Neuronal stem cell (in vitro differentiated cells): Measurements from ENCODE around the gene HOXC9.
A peak's percentile ranks its signal among the peaks of the same experiment; 100 is the strongest.

Source experiments
- DNase-seq: peaks from one replicate; pipeline ENCODE4 v3.0.0-alpha.2; 2013; ENCODE audit warnings: low spot score
- H2AFZ ChIP-seq: one replicate; pipeline ENCODE4 v1.6.1; 2013; ENCODE audit warnings: mild to moderate bottlenecking, low read length, inconsistent platforms
- H2AK5ac ChIP-seq: 2 replicates; pipeline ENCODE4 v1.6.1; 2013; ENCODE audit warnings: low read depth, mild to moderate bottlenecking, inconsistent platforms, low read length, moderate library complexity, mixed read lengths
- H2BK120ac ChIP-seq: 2 replicates; pipeline ENCODE4 v1.6.1; 2013; ENCODE audit warnings: low read depth, mild to moderate bottlenecking, inconsistent platforms, low read length, moderate library complexity, mixed read lengths
- H2BK12ac ChIP-seq: one replicate; pipeline ENCODE4 v1.6.1; 2013; ENCODE audit warnings: low read length, inconsistent platforms
- H2BK15ac ChIP-seq: 2 replicates; pipeline ENCODE4 v1.6.1; 2013; ENCODE audit warnings: mild to moderate bottlenecking, low read length, inconsistent platforms, mixed read lengths
- H2BK5ac ChIP-seq: one replicate; pipeline ENCODE4 v1.6.1; 2013; ENCODE audit warnings: inconsistent platforms, mild to moderate bottlenecking, low read length, moderate library complexity
- H3K14ac ChIP-seq: one replicate; pipeline ENCODE4 v1.6.1; 2013; ENCODE audit warnings: low read length, inconsistent platforms
- H3K18ac ChIP-seq: 2 replicates; pipeline ENCODE4 v1.6.1; 2013; ENCODE audit warnings: low read length, inconsistent platforms
- H3K23ac ChIP-seq: 2 replicates; pipeline ENCODE4 v1.6.1; 2013; ENCODE audit warnings: low read depth, mild to moderate bottlenecking, mixed read lengths, low read length, inconsistent platforms; ENCODE audit not compliant: poor library complexity
- H3K27ac ChIP-seq: replicated peaks from 3 replicates; pipeline ENCODE4 v1.5.1; 2013; ENCODE audit warnings: low read length, inconsistent platforms
- H3K27me3 ChIP-seq, 3 experiments: 2 replicates each; pipeline ENCODE4 v1.6.1; 2013; ENCODE audit warnings: low read length in 3 of 3, mild to moderate bottlenecking in 2 of 3, inconsistent platforms in 1 of 3, low read depth in 1 of 3, mixed read lengths in 1 of 3, moderate library complexity in 1 of 3; ENCODE audit not compliant: control insufficient read depth in 3 of 3, insufficient read depth in 3 of 3
- H3K36me3 ChIP-seq, 2 donors: replicated peaks in 1 of 2; 2 replicates each; pipeline ENCODE4 v1.6.1; 2013; ENCODE audit warnings: low read length in 2 of 2; ENCODE audit not compliant: control insufficient read depth in 2 of 2, insufficient read depth in 2 of 2
- H3K4ac ChIP-seq: 2 replicates; pipeline ENCODE4 v1.6.1; 2013; ENCODE audit warnings: inconsistent platforms, mild to moderate bottlenecking, low read length, moderate library complexity
- H3K4me1 ChIP-seq, 2 donors: 1 replicate in 1 of 2; 2 replicates in 1 of 2; pipeline ENCODE4 v1.6.1; 2013; ENCODE audit warnings: low read length in 2 of 2, low read depth in 1 of 2; ENCODE audit not compliant: control insufficient read depth in 2 of 2, insufficient read depth in 1 of 2
- H3K4me2 ChIP-seq: one replicate; pipeline ENCODE4 v1.6.1; 2013; ENCODE audit warnings: mild to moderate bottlenecking, low read length, inconsistent platforms; ENCODE audit not compliant: insufficient read depth, poor library complexity, severe bottlenecking
- H3K4me3 ChIP-seq, 2 donors: 2 replicates each; pipeline ENCODE4 v1.5.1; 2013; ENCODE audit warnings: low read length in 2 of 2, mild to moderate bottlenecking in 2 of 2, inconsistent platforms in 1 of 2, moderate library complexity in 1 of 2
- H3K79me1 ChIP-seq: one replicate; pipeline ENCODE4 v1.6.1; 2013; ENCODE audit warnings: low read depth, mild to moderate bottlenecking, inconsistent platforms, low read length, moderate library complexity
- H3K9ac ChIP-seq: one replicate; pipeline ENCODE4 v1.6.1; 2013; ENCODE audit warnings: mild to moderate bottlenecking, low read depth, low read length, inconsistent platforms; ENCODE audit not compliant: poor library complexity
- H3K9me3 ChIP-seq, 2 donors: replicated peaks in 1 of 2; 2 replicates each; pipeline versions ENCODE3 to v1.6.1; 2013; ENCODE audit warnings: low read length in 2 of 2, mild to moderate bottlenecking in 2 of 2, inconsistent platforms in 1 of 2, low read depth in 1 of 2, mixed read lengths in 1 of 2, moderate library complexity in 1 of 2; ENCODE audit not compliant: control insufficient read depth in 2 of 2, insufficient read depth in 1 of 2
- H4K8ac ChIP-seq: one replicate; pipeline ENCODE4 v1.6.1; 2013; ENCODE audit warnings: low read depth, mild to moderate bottlenecking, inconsistent platforms, low read length, moderate library complexity
- H4K91ac ChIP-seq: one replicate; pipeline ENCODE4 v1.6.1; 2013; ENCODE audit warnings: low read length, low read depth, mild to moderate bottlenecking, inconsistent platforms; ENCODE audit not compliant: poor library complexity
- WGBS, 2 donors: extraction: QIAGEN DNeasy Blood & Tissue Kit; methylation state at CpG; one replicate each; pipeline ENCODE4 v1.1.7; 2013; ENCODE audit warnings: missing lambda C conversion rate in 2 of 2, mixed read lengths in 1 of 2; ENCODE audit not compliant: insufficient read length in 2 of 2, insufficient replicate concordance in 1 of 2; ENCODE audit errors: extremely low coverage in 2 of 2; 5-methylcytosine and 5-hydroxymethylcytosine counted together

Gene HOXC9

DNA sequence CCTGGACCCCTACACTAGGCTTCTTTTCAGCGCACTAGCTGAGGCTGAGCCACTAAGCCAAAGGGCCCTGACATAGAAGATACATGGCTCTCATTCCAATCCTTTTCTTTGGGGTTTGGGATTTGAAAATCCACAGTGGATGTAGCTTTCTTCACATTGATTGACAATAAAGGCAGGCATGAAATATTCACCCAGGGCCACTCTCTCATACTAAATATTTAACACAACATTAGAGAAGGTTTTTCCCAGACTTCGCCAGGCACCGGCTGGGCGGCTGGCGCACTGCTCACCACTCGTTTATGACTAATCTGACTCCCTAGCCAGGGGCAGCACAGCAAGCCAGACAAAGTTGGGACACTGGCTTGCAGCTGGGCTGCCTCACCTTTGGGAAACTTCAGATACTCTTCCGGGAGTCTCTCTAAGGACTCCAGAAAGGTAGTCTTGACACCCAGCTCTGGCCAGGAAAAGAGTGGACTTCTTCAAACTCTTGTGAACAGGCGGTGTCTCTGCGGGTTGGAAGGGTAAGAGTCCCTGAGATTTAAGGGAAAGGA is 27.7 kb upstream of the HOXC9 start:
- Histone ChIP-seq H3K4me3 (no peak overlapping the region), H4K91ac (no peak overlapping the region), H2BK12ac (no peak overlapping the region), H3K4me1 (no peaks in the 10 kb centered on the region), H3K9ac (no peak overlapping the region), H2BK15ac (no peak overlapping the region), H3K4ac (no peak overlapping the region), H3K79me1 (no peaks in the 10 kb centered on the region), H2BK5ac (no peak overlapping the region), H3K27ac (no peak overlapping the region), H3K9me3 (peaks cover 0 to 18% of the 10 kb centered on the region in 2 donors), H3K18ac (no peak overlapping the region), H3K27me3 (peaks cover 77 to 100% (median 100%) of the 10 kb centered on the region in 3 experiments), H2BK120ac (no peak overlapping the region), H2AK5ac (no peak overlapping the region), H2AFZ (no peak overlapping the region), H3K14ac (no peak overlapping the region), H4K8ac (no peak overlapping the region), H3K4me2 (no peak overlapping the region), H3K23ac (no peak overlapping the region), H3K36me3 (no peaks in the 10 kb centered on the region)
- WGBS, 2 donors, result no CpG with 5 or more reads among the region's 9 CpGs
- no peak for DNase-seq

DNA sequence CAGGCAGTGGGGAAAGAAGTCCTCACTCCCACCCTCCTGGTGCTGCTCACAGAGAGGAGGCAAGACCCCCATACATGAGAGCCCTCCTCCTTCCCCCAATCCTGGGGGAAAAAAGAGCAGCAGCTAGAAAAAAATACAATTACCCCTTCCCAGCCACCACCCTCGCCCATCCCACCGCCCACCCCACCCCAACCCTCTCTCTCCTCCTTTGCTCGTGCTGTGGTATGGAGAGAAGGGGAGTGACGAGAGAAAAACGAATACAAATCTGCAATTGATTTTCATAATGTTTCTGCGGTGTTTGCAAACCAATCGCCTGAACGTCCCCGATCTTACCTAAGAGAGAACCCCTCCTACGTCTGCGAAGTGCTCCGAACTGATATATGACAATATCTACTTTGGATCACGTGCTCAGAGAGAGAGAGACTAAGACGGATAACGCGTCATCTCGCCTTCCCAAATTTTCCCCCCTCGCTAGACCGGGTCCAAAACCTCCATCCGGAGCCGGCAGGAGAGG is 27.2 kb upstream of the HOXC9 start, which contains the start of gene HOXC11:
Gene HOXC11 (plus strand): TSS at position 405 of the 514 bp plus-strand sequence. CDS start 116 bp downstream, outside the sequence.
- Histone ChIP-seq H3K36me3 (no peaks in the 10 kb centered on the region), H2BK120ac (no peak within 1 kb of the TSS), H3K9me3 (peaks cover 0 to 18% of the 10 kb centered on the region in 2 donors), H3K4ac (no peak within 1 kb of the TSS), H2BK5ac (no peak within 1 kb of the TSS), H2BK12ac (no peak within 1 kb of the TSS), H4K91ac (no peak within 1 kb of the TSS), H3K27ac (no peak within 1 kb of the TSS), H3K18ac (no peak within 1 kb of the TSS), H3K4me1 (no peaks in the 10 kb centered on the region), H3K27me3 (peaks cover 73 to 100% (median 100%) of the 10 kb centered on the region in 3 experiments), H3K79me1 (no peaks in the 10 kb centered on the region), H3K9ac (no peak within 1 kb of the TSS), H4K8ac (no peak within 1 kb of the TSS), H3K4me3 (no peak within 1 kb of the TSS), H3K14ac (no peak within 1 kb of the TSS), H2BK15ac (no peak within 1 kb of the TSS), H3K23ac (no peak within 1 kb of the TSS), H2AFZ (peak within 1 kb of the TSS; percentile 29), H2AK5ac (no peak within 1 kb of the TSS), H3K4me2 (no peak within 1 kb of the TSS)
- DNase-seq, result no peak
- WGBS, 2 donors, result no CpG with 5 or more reads among the region's 21 CpGs

DNA sequence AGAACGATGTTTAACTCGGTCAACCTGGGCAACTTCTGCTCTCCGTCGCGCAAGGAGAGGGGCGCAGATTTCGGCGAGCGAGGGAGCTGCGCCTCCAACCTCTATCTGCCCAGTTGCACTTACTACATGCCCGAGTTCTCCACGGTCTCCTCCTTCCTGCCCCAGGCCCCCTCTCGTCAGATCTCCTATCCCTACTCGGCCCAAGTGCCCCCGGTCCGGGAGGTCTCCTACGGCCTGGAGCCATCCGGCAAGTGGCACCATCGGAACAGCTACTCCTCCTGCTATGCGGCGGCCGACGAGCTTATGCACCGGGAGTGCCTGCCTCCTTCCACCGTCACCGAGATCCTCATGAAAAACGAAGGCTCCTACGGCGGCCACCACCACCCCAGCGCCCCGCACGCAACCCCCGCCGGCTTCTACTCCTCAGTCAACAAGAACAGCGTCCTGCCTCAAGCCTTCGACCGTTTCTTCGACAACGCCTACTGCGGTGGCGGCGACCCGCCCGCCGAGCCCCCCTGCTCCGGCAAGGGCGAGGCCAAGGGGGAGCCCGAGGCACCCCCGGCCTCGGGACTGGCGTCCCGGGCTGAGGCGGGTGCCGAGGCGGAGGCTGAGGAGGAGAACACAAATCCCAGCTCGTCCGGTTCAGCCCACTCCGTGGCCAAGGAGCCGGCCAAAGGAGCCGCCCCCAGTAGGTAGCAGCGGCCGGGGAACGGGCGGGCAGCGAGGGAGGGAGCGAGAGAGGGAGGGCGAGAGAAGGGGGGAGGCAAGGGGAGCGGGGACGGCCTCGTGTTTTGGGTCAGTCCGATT is 26.5 kb upstream of the HOXC9 start:
- H3K4ac ChIP-seq, result no peak overlapping the region
- H2BK120ac ChIP-seq, result no peak overlapping the region
- H2BK5ac ChIP-seq, result no peak overlapping the region
- no peak overlapping the region for H3K9ac ChIP-seq
- no peaks in the 10 kb centered on the region for H3K36me3 ChIP-seq
- H2AFZ ChIP-seq, result peak overlapping the region; percentile 29
- no peak overlapping the region for H3K4me3 ChIP-seq
- H3K4me2 ChIP-seq, result no peak overlapping the region
- no peak overlapping the region for H4K91ac ChIP-seq
- no peaks in the 10 kb centered on the region for H3K4me1 ChIP-seq
- no peak overlapping the region for H3K18ac ChIP-seq
- H3K79me1 ChIP-seq, result no peaks in the 10 kb centered on the region
- peaks cover 69 to 99% (median 99%) of the 10 kb centered on the region in 3 experiments for H3K27me3 ChIP-seq
- no peak overlapping the region for H2AK5ac ChIP-seq
- no peak overlapping the region for H3K27ac ChIP-seq
- no peak overlapping the region for H3K23ac ChIP-seq
- no peak overlapping the region for H2BK12ac ChIP-seq
- H3K9me3 ChIP-seq, result peaks cover 0 to 17% of the 10 kb centered on the region in 2 donors
- no peak overlapping the region for H3K14ac ChIP-seq
- H4K8ac ChIP-seq, result no peak overlapping the region
- WGBS, 2 donors, result no CpG with 5 or more reads among the region's 71 CpGs
- no peak for DNase-seq
- no peak overlapping the region for H2BK15ac ChIP-seq
